PC-3 (cell line): ENCODE data around the gene CCDC63. TPM values are rescaled to one million over a fixed set of nuclear protein-coding genes. Genes with fewer than 3 reads are reported as not detected.

Experiments
- ATAC-seq: fragments of 200-7000 bp; cut with Tn5 transposase; 2 replicates; pipeline ENCODE4 v1.9.1; 2020; ENCODE audit warnings: mild to moderate bottlenecking, moderate library complexity
- BruUV-seq: library from RNA; stranded (reverse); fragments of 400-500 nt; replicated peaks from 2 replicates; lab custom pipeline; 2021; lab: Mats Ljungman, UMichigan
- CTCF ChIA-PET: fragments of 300-600 bp; sonication (Branson Sonifier 250); formaldehyde crosslinking; loops from one replicate; lab custom pipeline; 2022; ENCODE audit warnings: antibody characterized with exemption; lab: Charles Lee
- POLR2A ChIA-PET: fragments of 300-600 bp; sonication (Branson Sonifier 250); formaldehyde crosslinking; loops from one replicate; lab custom pipeline; 2022; ENCODE audit warnings: antibody characterized with exemption; ENCODE audit not compliant: unreplicated experiment; lab: Charles Lee
- DNase-seq: peaks from one replicate; pipeline ENCODE4 v3.0.0-alpha.2; 2015
- H2AFZ ChIP-seq: fragments of 300-600 bp; sonication (generic); 2 replicates; pipeline ENCODE4 v1.6.0; 2016; ENCODE audit warnings: antibody characterized with exemption, low read length
- H3F3A ChIP-seq: fragments of 300-600 bp; sonication (generic); one replicate; pipeline ENCODE4 v1.6.0; 2017; ENCODE audit warnings: antibody characterized with exemption, low read length, control low read depth, mild to moderate bottlenecking; ENCODE audit not compliant: unreplicated experiment
- H3K27ac ChIP-seq: fragments of 300-600 bp; sonication (generic); 2 replicates; pipeline ENCODE4 v1.5.1; 2016; ENCODE audit warnings: mild to moderate bottlenecking, low read length
- H3K27me3 ChIP-seq: fragments of 300-600 bp; sonication (generic); 2 replicates; pipeline ENCODE4 v1.6.1; 2016; ENCODE audit warnings: low read length, mixed read lengths
- H3K36me3 ChIP-seq: fragments of 300-600 bp; sonication (generic); 2 replicates; pipeline ENCODE4 v1.6.1; 2016; ENCODE audit warnings: low read depth, mixed run types, low read length, mixed read lengths
- H3K4me1 ChIP-seq: fragments of 300-600 bp; sonication (generic); 2 replicates; pipeline ENCODE4 v1.5.1; 2016; ENCODE audit warnings: low read length; ENCODE audit not compliant: insufficient read depth
- H3K4me2 ChIP-seq: fragments of 300-600 bp; sonication (generic); 2 replicates; pipeline ENCODE4 v1.6.0; 2016; ENCODE audit warnings: low read length
- H3K4me3 ChIP-seq: fragments of 300-600 bp; sonication (generic); 2 replicates; pipeline ENCODE4 v1.5.1; 2016; ENCODE audit warnings: mild to moderate bottlenecking, low read length, mixed read lengths
- H3K79me2 ChIP-seq: fragments of 300-600 bp; sonication (generic); 2 replicates; pipeline ENCODE4 v1.6.1; 2017; ENCODE audit warnings: low read length, mixed read lengths
- H3K9ac ChIP-seq: fragments of 300-600 bp; sonication (generic); 2 replicates; pipeline ENCODE4 v1.6.0; 2016; ENCODE audit warnings: mild to moderate bottlenecking, low read length
- H3K9me2 ChIP-seq: fragments of 300-600 bp; sonication (generic); replicated peaks from 2 replicates; pipeline ENCODE4 v1.6.1; 2016; ENCODE audit warnings: mixed run types, low read length, mixed read lengths
- H3K9me3 ChIP-seq: fragments of 300-600 bp; sonication (generic); 2 replicates; pipeline ENCODE4 v1.6.1; 2016; ENCODE audit warnings: low read length, mixed read lengths
- H4K20me1 ChIP-seq: fragments of 300-600 bp; sonication (generic); 2 replicates; pipeline ENCODE4 v1.6.1; 2016; ENCODE audit warnings: low read length, mixed read lengths
- CTCF ChIP-seq: fragments of 300-600 bp; sonication (generic); conservative IDR thresholded peaks from 2 replicates; pipeline ENCODE4 v1.5.1; 2017; ENCODE audit warnings: antibody characterized with exemption, low read depth, mild to moderate bottlenecking, low read length
- EZH2 ChIP-seq: fragments of 300-600 bp; sonication (generic); IDR thresholded peaks from one replicate; pipeline ENCODE4 v1.6.1; 2017; ENCODE audit warnings: antibody characterized with exemption, mild to moderate bottlenecking, low read length; ENCODE audit not compliant: unreplicated experiment
- EZH2phosphoT487 ChIP-seq: fragments of 300-600 bp; sonication (generic); IDR thresholded peaks from 2 replicates; pipeline ENCODE4 v1.6.1; 2018; ENCODE audit warnings: mild to moderate bottlenecking, antibody characterized with exemption, low read length, borderline replicate concordance
- intact Hi-C: fragments of 100-400 bp; cut with micrococcal nuclease; formaldehyde crosslinking; loops from 2 replicates; pipeline ENCODE4 v1.9.0; 2023
- total RNA-seq: library from RNA; depleted of rRNA; stranded (reverse); fragments of >200 nt; gene quantifications from 2 replicates; pipeline ENCODE4 v1.2.3, GENCODE V29; 2014

Gene CCDC63
- total RNA-seq, 1 experiment from 2014 or later, result not detected

GRCh38 chr12:110821917-110822316 is 24.9 kb upstream of the CCDC63 start:
- H3K4me3 ChIP-seq, result no peak overlapping the region
- no peaks in the 10 kb centered on the region for H3K79me2 ChIP-seq
- no peaks in the 10 kb centered on the region for H3K27me3 ChIP-seq
- H3K4me1 ChIP-seq, result no peaks in the 10 kb centered on the region
- CTCF ChIA-PET, result interaction anchor here (1.0 kb wide), 1 partner anchor 89 kb away, joined by 3 read pairs; no protein-coding TSS in a partner anchor
- no peak for DNase-seq
- no peaks in the 10 kb centered on the region for H3K9me2 ChIP-seq
- BruUV-seq, result no TSS peak
- no peak for ATAC-seq
- H3K9me3 ChIP-seq, result no peaks in the 10 kb centered on the region
- TF ChIP-seq CTCF (no peak), EZH2phosphoT487 (no peak), EZH2 (no peak)
- H2AFZ ChIP-seq, result no peak overlapping the region
- no peak overlapping the region for H3K27ac ChIP-seq
- intact Hi-C loops, result no loop called here
- no peaks in the 10 kb centered on the region for H3F3A ChIP-seq
- H4K20me1 ChIP-seq, result no peaks in the 10 kb centered on the region
- POLR2A ChIA-PET, result no interaction called here
- H3K9ac ChIP-seq, result no peak overlapping the region
- no peak overlapping the region for H3K4me2 ChIP-seq
- no peaks in the 10 kb centered on the region; the same call in 1 of the 2 replicates for H3K36me3 ChIP-seq

GRCh38 chr12:110822821-110823415 is 23.9 kb upstream of the CCDC63 start:
- Histone ChIP-seq H3K9ac (no peak overlapping the region), H3K36me3 (no peaks in the 10 kb centered on the region; the same call in 1 of the 2 replicates), H3K79me2 (no peaks in the 10 kb centered on the region), H3K4me1 (no peaks in the 10 kb centered on the region), H3K9me3 (no peaks in the 10 kb centered on the region), H3K27ac (no peak overlapping the region), H3K9me2 (no peaks in the 10 kb centered on the region), H3K27me3 (no peaks in the 10 kb centered on the region), H3F3A (no peaks in the 10 kb centered on the region), H3K4me3 (no peak overlapping the region), H3K4me2 (no peak overlapping the region), H4K20me1 (no peaks in the 10 kb centered on the region), H2AFZ (no peak overlapping the region)
- ChIA-PET CTCF (interaction anchor here (0.6 to 1.0 kb wide), 2 partner anchors 20 to 90 kb away, joined by 3 read pairs; no protein-coding TSS in a partner anchor), POLR2A (no interaction called here)
- BruUV-seq, result no TSS peak
- DNase-seq, result no peak
- TF ChIP-seq EZH2phosphoT487 (no peak), EZH2 (no peak), CTCF (no peak)
- intact Hi-C loops, result no loop called here
- ATAC-seq, result no peak

GRCh38 chr12:110824342-110824741 is 22.4 kb upstream of the CCDC63 start:
- BruUV-seq, result no TSS peak
- POLR2A ChIA-PET, result no interaction called here
- no peaks in the 10 kb centered on the region for H3K79me2 ChIP-seq
- no peak overlapping the region for H3K9ac ChIP-seq
- no peaks in the 10 kb centered on the region for H3F3A ChIP-seq
- no peak overlapping the region for H3K27ac ChIP-seq
- intact Hi-C loops, result no loop called here
- no peak overlapping the region for H3K4me3 ChIP-seq
- no peak overlapping the region for H3K4me2 ChIP-seq
- no peaks in the 10 kb centered on the region for H4K20me1 ChIP-seq
- TF ChIP-seq EZH2phosphoT487 (no peak), CTCF (no peak), EZH2 (no peak)
- H3K36me3 ChIP-seq, result no peaks in the 10 kb centered on the region; the same call in 1 of the 2 replicates
- no peaks in the 10 kb centered on the region for H3K4me1 ChIP-seq
- H2AFZ ChIP-seq, result no peak overlapping the region
- H3K9me2 ChIP-seq, result no peaks in the 10 kb centered on the region
- ATAC-seq (no peak), DNase-seq (no peak)
- CTCF ChIA-PET, result interaction anchor here (1.0 kb wide), 1 partner anchor 120 kb away, joined by 3 read pairs; no protein-coding TSS in a partner anchor
- H3K9me3 ChIP-seq, result no peaks in the 10 kb centered on the region
- no peaks in the 10 kb centered on the region for H3K27me3 ChIP-seq
